Pericardium fibroblast (primary cell): ENCODE data around the gene SPZ1. TPM values are rescaled to one million over a fixed set of nuclear protein-coding genes. Genes with fewer than 3 reads are reported as not detected.

Experiments used
- total RNA-seq: library from RNA; depleted of rRNA; stranded (reverse); fragments of >200 nt; gene quantifications from 2 replicates; pipeline ENCODE4 v1.2.3, GENCODE V29; 2015

Gene SPZ1, protein sequence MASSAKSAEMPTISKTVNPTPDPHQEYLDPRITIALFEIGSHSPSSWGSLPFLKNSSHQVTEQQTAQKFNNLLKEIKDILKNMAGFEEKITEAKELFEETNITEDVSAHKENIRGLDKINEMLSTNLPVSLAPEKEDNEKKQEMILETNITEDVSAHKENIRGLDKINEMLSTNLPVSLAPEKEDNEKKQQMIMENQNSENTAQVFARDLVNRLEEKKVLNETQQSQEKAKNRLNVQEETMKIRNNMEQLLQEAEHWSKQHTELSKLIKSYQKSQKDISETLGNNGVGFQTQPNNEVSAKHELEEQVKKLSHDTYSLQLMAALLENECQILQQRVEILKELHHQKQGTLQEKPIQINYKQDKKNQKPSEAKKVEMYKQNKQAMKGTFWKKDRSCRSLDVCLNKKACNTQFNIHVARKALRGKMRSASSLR
- total RNA-seq: not detected in 2 replicates

DNA sequence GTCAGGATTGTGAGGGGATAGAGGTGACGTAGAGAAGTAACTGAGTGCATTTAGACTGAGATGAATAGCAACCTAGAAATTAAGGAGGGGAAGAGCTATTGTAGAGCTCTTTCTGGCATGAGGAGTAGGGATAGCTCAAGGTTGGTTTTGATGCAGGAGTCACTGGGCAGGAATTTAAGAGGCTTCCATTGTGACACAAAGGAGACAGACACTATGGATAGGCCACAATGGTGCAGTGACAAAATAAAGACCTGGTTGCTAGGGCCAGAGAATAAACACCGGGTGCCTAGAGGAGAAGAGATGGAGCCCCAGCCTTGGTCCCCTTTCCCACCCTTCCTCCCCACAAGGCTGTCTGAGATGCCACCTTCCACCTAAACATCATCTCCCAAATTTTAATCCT is at the start of gene SPZ1:
TSS of gene SPZ1 (plus strand) at position 301 of the 400 bp plus-strand sequence. CDS start 214 bp downstream, outside the sequence.

Other genes starting within 250 kb of the SPZ1 start
- 8.1 and 10.6 TPM in 2 replicates for gene SERINC5, start 64.0 kb upstream of the SPZ1 start, total RNA-seq
- gene ZFYVE16, start 88.1 kb downstream of the SPZ1 start, total RNA-seq: 14.7 and 15.9 TPM in 2 replicates
- 1.4 and 3.2 TPM in 2 replicates for gene FAM151B, start 168.1 kb downstream of the SPZ1 start, total RNA-seq